ENCODE measurements around the gene YAP1. TPM values are rescaled to one million over a fixed set of nuclear protein-coding genes. Genes with fewer than 3 reads are reported as not detected.

Gene YAP1
- total RNA-seq, 1 experiment from 2014 or later = 57.5 TPM

DNA sequence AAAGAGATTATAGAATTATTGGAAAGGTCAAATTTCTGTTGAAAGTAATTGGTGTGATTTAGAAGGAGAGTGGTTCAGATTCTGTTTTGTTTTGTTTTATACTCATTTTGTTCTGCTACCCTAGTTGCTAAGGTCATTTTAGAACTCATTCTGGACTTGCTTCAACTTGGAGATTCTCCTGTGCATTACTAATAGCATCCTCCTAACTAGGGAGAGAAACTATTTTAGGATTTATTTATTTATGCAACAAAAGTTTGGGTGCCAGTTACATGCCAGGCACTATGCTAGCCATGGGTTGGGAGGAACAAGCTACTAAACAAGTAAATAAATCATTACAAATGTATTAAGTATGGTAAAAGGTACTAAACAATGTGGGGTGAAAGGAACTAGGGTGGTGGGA is 84.0 kb downstream of the YAP1 start:
- no peak overlapping the region for H3K4me3 Mint-ChIP-seq (ENCODE audit: low read depth, unreplicated experiment)
- peaks cover 7% of the 10 kb centered on the region for H3K36me3 Mint-ChIP-seq (ENCODE audit: insufficient read depth, unreplicated experiment)
- BruUV-seq (replicated peaks) = no TSS peak
- no peaks in the 10 kb centered on the region for H3K9me3 Mint-ChIP-seq (ENCODE audit: low read depth, unreplicated experiment)
- H3K27ac Mint-ChIP-seq (ENCODE audit: unreplicated experiment) = no peak overlapping the region
- H3K27me3 Mint-ChIP-seq (ENCODE audit: unreplicated experiment) = no peaks in the 10 kb centered on the region
- DNase-seq = no peak
- CTCF ChIA-PET = no interaction called here
- intact Hi-C loops (cut with micrococcal nuclease; ENCODE audit: unreplicated experiment) = no loop called here
- peaks cover 24% of the 10 kb centered on the region for H3K4me1 Mint-ChIP-seq (ENCODE audit: low read depth, unreplicated experiment)
- TF ChIP-seq, protein P1, sequence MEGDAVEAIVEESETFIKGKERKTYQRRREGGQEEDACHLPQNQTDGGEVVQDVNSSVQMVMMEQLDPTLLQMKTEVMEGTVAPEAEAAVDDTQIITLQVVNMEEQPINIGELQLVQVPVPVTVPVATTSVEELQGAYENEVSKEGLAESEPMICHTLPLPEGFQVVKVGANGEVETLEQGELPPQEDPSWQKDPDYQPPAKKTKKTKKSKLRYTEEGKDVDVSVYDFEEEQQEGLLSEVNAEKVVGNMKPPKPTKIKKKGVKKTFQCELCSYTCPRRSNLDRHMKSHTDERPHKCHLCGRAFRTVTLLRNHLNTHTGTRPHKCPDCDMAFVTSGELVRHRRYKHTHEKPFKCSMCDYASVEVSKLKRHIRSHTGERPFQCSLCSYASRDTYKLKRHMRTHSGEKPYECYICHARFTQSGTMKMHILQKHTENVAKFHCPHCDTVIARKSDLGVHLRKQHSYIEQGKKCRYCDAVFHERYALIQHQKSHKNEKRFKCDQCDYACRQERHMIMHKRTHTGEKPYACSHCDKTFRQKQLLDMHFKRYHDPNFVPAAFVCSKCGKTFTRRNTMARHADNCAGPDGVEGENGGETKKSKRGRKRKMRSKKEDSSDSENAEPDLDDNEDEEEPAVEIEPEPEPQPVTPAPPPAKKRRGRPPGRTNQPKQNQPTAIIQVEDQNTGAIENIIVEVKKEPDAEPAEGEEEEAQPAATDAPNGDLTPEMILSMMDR (IDR thresholded peaks at IDR 0.05; ENCODE audit: unreplicated experiment) = no peak

DNA sequence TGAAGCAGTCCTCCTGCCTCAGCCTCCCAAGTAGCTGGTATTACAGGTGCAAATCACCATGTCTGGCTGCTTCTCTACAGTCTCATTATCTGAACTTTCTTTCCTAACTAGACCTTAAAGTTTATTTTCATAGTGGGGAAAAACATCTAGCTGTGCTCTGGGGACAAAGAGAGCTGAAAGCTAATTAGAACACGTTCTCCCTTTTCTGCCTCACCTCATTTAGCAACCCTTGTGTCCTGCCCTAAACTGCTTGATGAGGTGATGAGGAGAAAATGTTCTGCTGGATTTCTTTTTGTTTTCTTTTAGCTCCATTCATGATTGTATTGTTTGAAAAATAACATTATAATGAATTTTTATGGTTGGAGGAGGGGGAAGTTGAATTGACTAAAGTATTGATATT is 84.7 kb downstream of the YAP1 start:
- no TSS peak for BruUV-seq (replicated peaks)
- intact Hi-C loops (cut with micrococcal nuclease; ENCODE audit: unreplicated experiment) = no loop called here
- no peak for DNase-seq
- Mint-ChIP-seq H3K4me1 (ENCODE audit: low read depth, unreplicated experiment) (peaks cover 24% of the 10 kb centered on the region), H3K36me3 (ENCODE audit: insufficient read depth, unreplicated experiment) (peaks cover 7% of the 10 kb centered on the region), H3K27ac (ENCODE audit: unreplicated experiment) (no peak overlapping the region), H3K4me3 (ENCODE audit: low read depth, unreplicated experiment) (no peak overlapping the region), H3K9me3 (ENCODE audit: low read depth, unreplicated experiment) (no peaks in the 10 kb centered on the region), H3K27me3 (ENCODE audit: unreplicated experiment) (no peaks in the 10 kb centered on the region)
- TF ChIP-seq, protein P1 (IDR thresholded peaks at IDR 0.05; ENCODE audit: unreplicated experiment) = no peak
- CTCF ChIA-PET = no interaction called here

DNA sequence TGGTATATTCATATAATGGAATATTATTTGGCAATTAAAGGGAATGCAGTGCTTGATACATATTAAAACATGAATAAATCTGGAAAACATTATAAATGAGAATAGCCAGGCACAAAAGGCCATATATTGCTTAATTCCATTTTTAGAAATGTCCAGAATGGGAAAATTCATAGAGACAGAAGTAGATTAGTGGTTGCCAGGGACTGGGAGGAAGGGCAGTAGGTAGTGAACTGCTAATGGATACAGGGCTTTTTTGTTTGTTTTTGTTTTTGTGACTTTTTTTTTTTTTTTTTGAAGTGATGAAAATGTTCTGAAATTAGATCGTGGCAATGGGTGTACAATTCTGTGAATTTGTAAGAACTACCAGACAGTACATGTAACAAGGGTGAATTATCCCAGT is 86.1 kb downstream of the YAP1 start:
- Mint-ChIP-seq H3K4me1 (ENCODE audit: low read depth, unreplicated experiment) (peaks cover 24% of the 10 kb centered on the region), H3K4me3 (ENCODE audit: low read depth, unreplicated experiment) (no peak overlapping the region)
- BruUV-seq (replicated peaks) = no TSS peak

GRCh38 chr11:102196816-102197215 is 86.6 kb downstream of the YAP1 start:
- DNase-seq = no peak
- CTCF ChIA-PET = no interaction called here
- peaks cover 19% of the 10 kb centered on the region for H3K4me1 Mint-ChIP-seq (ENCODE audit: low read depth, unreplicated experiment)
- intact Hi-C loops (cut with micrococcal nuclease; ENCODE audit: unreplicated experiment) = no loop called here
- no peaks in the 10 kb centered on the region for H3K9me3 Mint-ChIP-seq (ENCODE audit: low read depth, unreplicated experiment)
- peak overlapping the region; percentile 78 for H3K27ac Mint-ChIP-seq (ENCODE audit: unreplicated experiment)
- no peaks in the 10 kb centered on the region for H3K27me3 Mint-ChIP-seq (ENCODE audit: unreplicated experiment)
- no TSS peak for BruUV-seq (replicated peaks)
- TF ChIP-seq, protein P1 (IDR thresholded peaks at IDR 0.05; ENCODE audit: unreplicated experiment) = no peak
- H3K36me3 Mint-ChIP-seq (ENCODE audit: insufficient read depth, unreplicated experiment) = peaks cover 7% of the 10 kb centered on the region
- H3K4me3 Mint-ChIP-seq (ENCODE audit: low read depth, unreplicated experiment) = no peak overlapping the region

More for the DNA sequence above, 86.1 kb downstream of the YAP1 start:
- intact Hi-C loops (cut with micrococcal nuclease; ENCODE audit: unreplicated experiment) = no loop called here
- peaks cover 7% of the 10 kb centered on the region for H3K36me3 Mint-ChIP-seq (ENCODE audit: insufficient read depth, unreplicated experiment)
- no peak for DNase-seq
- no peaks in the 10 kb centered on the region for H3K27me3 Mint-ChIP-seq (ENCODE audit: unreplicated experiment)
- no peaks in the 10 kb centered on the region for H3K9me3 Mint-ChIP-seq (ENCODE audit: low read depth, unreplicated experiment)
- TF ChIP-seq, protein P1 (IDR thresholded peaks at IDR 0.05; ENCODE audit: unreplicated experiment) = no peak
- peak overlapping the region; percentile 78 for H3K27ac Mint-ChIP-seq (ENCODE audit: unreplicated experiment)
- CTCF ChIA-PET = no interaction called here

Measured in Calu3 (cell line).